Measurements from ENCODE around the gene OCIAD1.

OCIAD1 gene

DNA sequence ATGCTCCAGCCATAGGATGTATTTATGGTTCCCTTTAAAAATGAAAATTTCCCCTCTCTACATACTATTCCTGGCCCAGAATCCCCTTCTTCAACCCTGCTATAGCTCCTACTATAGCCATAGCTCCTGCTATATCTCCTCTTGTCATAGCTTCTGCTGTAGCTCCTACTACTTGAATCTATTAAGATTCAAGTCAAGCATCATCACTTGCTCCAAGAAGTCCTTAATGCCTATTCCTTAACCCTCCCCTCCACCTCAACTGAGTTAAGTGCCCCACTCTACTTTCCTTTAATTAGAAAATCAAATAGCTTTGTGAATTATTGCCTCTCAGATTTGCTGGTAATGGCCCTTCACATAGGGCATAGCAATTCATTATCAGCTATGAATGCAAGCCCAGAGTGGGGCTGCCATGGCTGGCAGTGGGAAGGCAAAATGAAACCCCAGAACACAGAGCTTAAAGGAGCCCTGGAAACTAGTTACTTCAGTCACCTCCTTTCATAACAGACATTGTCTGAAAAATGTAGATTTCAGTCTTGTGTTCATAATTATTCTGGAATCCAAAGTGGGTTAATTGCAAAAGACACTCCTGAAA lies 60.2 kb downstream of the OCIAD1 start:
- DNase-seq (ENCODE audit: low read depth), result no peak

DNA sequence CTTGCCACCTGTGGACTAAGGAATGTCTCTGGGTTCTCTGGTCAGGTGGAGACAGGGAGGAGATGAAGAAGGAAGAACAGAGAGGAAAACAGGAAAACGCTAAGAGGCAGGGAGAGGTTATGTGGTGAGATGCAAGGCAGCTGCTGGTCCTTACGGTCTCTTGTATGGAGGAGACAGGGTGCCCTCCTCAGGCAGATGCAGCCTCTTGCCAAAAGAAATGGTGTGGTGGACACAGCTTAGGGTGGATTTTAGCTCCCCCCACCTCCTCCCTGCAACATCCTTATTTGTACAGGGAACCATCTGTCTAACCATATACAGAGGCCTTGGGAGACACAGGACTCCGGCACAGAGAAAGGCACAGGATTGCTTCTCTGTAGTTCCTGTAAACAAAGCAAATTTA lies 66.0 kb downstream of the OCIAD1 start:
- no peak for DNase-seq (ENCODE audit: low read depth)

DNA sequence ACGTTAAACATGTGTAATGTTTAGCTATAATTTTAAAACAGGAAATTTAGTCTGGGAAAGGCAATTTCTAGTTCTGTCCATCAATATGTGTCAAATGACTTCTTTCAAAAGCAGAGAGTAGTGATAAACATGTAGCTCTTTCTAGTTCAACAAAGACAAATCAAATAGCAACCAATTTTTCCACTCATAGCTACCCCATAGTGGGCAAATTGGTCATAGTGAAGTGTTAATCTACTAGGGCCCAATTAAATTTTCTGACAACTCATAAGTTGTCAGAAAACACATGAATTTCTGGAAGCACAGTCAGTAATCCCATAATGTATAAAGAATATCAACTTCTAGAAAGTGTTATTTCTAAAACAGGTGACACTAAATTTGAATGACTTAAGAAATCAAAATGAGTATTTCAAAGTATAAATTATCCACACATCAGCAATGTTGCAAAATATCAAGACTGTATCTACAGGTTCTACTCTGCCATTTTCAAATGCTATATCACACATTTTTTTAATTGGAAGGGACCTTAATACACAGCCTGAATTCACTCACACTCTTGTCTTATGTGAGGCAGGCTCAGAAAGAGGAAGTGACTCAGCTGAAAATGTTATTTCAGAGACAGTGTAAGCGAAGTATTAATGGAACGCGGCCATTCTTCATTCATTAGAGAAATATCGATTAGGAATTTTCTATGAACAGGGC lies 68.0 kb downstream of the OCIAD1 start:
- no peak for DNase-seq (ENCODE audit: low read depth)

DNA sequence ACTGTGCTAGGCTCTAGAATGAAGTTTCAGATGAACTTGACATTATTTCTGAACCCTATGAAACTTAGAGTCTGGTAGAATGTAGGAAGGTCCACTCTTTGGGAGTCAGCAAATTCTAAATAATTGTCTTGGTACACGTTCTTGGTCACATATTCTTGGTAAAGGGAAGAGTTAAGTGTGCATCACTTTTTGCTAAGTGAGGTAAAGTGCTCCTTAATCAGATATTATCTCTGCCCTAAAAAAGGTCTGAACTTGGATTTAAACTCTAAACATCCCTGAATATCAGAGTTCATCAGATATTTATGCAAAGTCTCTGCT lies 68.5 kb downstream of the OCIAD1 start:
- DNase-seq (ENCODE audit: low read depth), result no peak

DNA sequence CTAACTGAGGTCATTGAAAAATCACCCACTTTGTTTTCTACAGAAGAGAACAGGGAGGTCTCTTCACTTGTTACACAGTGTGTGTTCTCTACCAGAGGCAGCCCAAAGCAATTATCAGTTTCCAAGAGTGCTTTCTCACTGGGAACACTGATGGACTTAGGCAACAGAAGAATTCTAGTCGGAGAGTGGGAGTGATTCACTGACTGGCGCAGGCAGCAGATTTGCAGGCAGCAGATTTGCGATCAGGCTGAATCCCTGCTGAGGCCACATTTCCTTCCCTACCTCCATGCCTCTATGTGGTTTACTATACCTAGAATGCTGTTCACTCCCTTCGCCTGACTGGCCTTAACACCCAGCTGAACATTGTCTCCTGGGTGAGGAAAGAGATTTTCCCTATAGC lies 69.1 kb downstream of the OCIAD1 start:
- no peak for DNase-seq (ENCODE audit: low read depth)

DNA sequence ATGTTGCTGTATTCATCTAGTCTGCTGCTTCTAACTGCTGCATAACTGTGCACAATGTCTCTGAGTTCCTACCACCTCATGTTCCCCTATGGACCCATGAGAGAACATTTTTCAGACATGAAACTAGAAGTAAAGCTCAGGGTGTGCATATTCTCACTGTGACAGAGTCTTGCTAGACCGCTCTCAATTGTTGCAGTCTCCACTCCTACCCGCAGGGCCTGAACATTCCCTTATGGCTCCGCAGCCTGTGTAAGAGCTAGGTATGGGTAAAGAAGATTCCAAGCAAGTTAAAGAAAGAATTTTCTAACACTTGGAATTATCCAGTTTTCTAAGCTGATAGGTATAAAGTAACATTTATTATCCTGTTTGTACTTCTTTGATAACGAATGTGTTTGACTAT lies 70.3 kb downstream of the OCIAD1 start:
- DNase-seq (ENCODE audit: low read depth), result no peak

DNA sequence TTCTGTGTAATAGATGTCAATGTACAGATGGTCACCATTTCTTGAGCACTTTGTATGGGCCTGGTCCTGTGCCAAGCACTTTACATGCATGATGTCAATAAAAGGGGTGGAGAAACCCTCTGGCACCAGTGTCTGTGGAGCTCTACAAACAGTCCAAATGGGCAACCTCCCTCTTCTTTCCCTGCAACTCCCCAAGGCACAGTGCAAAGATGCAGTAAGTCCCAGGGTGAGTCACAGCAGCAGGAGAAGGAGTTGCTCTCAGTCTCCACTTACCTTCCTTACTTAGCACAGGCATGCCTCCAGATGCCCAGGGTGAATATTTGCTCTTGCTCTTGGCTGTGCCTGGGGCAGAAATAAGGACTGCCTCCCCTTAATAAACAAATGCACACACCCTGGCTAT lies 71.4 kb downstream of the OCIAD1 start:
- DNase-seq (ENCODE audit: low read depth), result no peak

DNA sequence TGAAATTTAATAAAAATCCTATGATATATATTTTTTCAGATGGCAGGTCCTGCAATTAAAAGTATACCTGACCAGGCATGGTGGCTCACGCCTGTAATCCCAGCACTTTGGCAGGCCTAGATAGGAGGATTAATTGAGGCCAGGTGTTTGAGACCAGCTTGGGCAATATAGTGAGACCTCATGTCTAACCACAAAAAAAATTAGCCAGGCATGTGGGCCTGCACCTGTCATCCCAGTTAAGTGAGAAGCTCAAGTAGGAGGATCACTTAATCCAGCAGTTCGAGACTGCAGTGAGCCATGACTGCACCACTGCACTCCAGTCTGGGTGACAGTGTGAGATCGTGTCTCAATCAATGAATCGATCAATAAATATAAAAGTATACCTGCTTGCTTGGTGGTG lies 73.2 kb downstream of the OCIAD1 start:
- DNase-seq (ENCODE audit: low read depth), result no peak

DNA sequence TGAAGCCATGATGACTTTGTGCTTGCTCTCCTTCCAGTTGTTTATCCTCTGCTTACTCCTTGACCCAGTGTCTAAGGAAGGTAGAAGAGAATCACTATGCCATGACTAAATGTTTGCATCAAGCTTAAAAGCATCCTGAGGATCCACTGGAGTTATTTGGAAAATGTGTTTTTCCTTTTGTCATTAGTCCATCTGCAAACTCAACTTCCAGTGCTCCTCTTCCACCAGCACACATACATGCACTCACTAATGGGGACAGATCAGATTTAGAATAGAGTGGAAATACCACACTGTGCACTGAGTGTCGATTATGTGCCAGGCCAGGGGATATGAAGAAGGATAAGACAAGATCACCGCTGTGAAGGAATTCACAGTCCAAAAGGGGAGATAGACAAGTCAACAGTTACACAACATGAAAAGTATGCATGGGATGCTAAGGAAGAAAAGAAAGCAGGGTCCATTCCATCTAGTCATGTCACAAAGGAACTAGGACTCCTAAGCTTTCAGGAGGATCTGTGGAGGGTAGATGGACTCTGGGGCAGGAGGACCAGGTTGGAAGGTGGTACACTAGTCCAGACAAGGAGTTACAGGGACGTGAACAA lies 73.8 kb downstream of the OCIAD1 start:
- no peak for DNase-seq (ENCODE audit: low read depth)

DNA sequence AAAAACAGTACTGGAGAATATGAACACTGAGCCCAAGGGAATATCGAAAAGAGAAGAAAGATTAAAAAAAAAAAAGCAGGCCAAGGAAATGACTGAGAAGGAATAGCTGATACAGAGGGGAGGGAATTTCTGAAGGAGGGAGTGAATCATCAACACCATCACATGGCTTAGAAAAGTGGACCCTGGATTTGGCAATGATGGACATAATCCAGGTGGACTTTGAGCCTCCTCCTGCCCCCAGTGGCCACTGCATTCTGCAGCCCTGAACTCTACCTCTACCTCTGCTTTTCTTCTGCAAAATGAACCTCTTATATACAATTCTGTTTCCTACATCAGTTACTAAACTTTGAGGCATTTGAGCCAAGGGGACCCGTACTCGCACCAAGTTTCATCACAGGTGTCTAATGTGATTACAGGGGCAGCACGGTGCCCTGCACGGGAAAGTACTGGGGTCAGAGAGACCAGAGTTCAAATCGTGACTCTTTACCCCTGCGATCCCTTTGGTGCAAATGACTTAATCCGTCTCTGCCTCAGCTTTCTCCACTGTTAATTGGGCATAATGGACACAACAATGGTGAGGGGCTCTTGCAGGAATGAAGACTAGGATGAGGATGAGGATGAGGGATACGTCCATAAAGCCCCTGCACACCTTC lies 74.6 kb downstream of the OCIAD1 start:
- DNase-seq (ENCODE audit: low read depth), result no peak

DNA sequence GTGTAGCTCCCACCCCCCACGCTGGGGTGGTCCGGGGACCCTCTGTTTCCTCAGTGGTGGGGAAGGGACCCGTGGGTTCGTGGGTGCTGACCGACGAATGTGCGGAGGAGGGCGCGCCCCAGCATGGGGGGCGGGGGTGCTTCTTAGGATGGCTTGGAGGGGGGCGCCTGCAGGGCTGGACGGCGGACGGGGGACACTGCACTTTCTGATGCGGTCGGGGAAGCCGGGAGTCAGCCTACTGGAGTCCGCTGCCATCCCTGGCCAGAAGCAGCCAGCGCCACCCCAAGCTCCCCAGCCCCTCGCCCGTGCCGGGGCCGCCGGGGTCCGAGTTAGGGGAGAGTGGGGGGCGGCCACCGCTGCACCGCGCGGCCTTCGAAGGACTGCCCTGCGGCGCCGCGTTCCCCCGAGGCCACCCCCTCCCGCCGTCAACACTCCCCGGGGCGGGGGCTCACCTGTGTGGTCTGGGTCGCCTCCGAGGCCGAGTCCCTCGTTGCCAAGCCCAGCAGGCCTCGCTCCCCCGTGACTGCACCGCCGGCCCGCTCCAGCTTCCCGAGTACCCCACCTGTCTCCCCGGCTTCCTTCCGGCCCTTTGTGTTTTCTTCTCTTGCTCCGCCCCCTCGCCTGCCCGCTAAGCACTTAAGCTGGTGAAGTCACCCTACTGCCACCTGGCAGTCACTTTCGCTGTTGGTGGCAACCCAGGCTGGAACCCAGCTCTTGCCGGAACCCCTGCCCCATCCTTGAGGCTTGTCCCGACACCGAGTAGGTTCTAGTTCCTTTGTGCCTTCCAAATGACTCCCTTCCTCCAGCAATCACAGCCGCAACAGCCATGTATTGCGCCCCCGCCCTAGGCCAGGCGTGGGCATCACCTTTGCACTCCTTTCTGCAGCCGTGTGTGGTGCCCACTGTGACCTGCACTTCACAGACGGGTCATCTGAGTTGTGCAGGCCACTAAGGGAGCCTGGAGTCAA lies 75.6 kb downstream of the OCIAD1 start, which contains the start of gene OCIAD2:
Gene OCIAD2 (minus strand): TSS at position 569 of the 968 bp plus-strand sequence. CDS start 2,225 bp downstream, outside the sequence.
- DNase-seq (ENCODE audit: low read depth), result peak; percentile 69

DNA sequence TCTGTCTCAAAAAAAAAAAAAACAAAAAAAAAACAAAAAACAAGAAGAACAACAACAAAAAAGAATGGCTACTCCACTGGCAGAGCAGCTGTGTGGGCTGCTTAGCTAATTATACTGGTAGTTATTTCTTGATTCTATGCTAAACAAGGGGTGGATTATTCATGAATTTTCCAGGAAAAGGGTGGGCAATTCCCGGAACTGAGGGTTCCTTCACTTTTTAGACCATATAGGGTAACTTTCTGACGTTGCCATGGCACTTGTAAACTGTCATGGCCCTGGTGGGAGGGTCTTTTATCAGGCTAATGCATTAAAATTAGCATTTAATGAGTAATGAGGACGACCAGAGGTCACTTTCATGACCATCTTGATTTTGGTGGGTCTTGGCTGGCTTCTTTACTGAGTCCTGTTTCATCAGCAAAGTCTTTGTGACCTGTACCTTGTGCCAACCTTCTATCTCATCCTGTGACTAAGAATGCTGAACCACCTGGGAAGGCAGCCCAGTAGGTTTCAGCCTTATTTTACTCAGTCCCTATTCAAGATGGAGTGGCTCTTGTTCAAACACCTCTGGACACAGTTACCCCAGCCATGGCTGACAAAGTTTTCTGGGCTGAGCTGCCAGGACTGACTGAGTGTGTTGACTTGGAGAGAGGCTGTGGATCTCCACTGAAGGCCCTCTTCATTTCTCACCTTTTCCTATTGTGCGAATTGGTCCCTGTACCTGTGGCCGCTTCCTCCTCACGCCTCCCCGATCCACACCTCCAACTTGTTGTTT lies 77.0 kb downstream of the OCIAD1 start:
- no peak for DNase-seq (ENCODE audit: low read depth)

DNA sequence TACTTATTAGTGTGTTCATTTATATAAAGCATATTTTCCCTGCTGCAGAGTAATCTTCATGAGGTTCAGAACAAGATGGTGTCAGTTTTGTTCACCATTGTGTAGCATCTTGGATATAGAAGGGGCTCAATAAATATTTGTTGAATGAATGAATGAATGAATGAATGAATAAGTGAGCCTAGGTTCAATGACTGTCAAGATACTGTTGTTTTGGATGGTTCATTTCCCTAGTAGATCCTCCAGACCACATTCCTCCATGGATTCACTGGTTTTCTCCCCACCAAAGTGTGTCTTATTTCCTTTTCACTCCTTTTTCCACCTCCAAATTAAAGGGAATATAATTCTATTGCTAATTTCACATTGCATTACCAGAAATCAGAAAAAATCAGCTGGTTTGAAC lies 77.8 kb downstream of the OCIAD1 start:
- no peak for DNase-seq (ENCODE audit: low read depth)

DNA sequence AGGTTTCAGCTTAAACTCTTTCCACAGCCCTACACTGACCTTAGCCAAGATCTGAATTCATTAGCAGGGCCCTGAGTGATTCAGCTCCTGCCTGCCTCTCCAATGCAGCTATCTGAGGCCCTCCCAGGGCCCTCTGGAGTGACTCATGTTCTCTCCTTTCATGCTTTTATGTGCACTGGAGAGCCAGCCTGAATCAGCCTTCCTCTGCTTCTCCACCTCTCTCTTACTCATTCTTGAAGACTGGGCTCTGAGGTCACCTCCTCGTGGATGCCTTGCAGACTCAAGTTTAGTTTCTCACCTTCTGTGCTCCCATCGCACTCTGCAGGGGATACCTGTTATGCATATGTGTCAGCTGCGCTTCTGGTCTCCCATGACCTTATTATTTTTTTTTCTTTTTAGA lies 78.8 kb downstream of the OCIAD1 start:
- DNase-seq (ENCODE audit: low read depth), result peak; percentile 62

DNA sequence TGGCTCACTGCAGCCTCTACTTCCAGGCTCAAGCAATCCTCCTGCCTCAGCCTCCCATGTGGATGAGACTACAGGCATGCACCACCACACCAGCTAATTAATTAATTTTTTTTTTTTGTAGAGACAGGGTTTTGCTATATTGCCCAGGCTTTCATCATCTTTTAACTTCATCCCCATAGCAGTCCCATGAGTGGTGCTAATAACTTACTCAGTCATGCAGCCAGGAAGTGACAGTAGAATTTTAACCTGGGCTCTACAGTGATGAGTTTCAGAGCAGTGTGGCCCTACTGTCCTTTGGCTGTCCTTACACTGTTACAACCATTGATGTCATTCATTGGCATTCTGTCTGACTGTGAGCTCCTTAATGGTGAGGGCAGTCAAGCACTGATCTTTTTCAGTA lies 79.6 kb downstream of the OCIAD1 start:
- no peak for DNase-seq (ENCODE audit: low read depth)
